Endothelial cell of umbilical vein (primary cell): ENCODE measurements around the gene IQGAP3. TPM values are rescaled to one million over a fixed set of nuclear protein-coding genes. Genes with fewer than 3 reads are reported as not detected.
A peak's percentile ranks its signal among the peaks of the same experiment; 100 is the strongest.

Source experiments
- BruUV-seq: library from RNA; stranded (reverse); fragments of 400-500 nt; replicated peaks from 2 replicates; lab custom pipeline; 2021; lab: Mats Ljungman, UMichigan
- CTCF ChIA-PET: fragments of 300-600, 350-600 bp; sonication (Branson Sonifier 250); formaldehyde crosslinking; loops from one replicate; lab custom pipeline; 2021; ENCODE audit warnings: antibody characterized with exemption, inconsistent platforms; lab: Charles Lee
- POLR2A ChIA-PET: fragments of 300-600, 350-600 bp; sonication (Branson Sonifier 250); formaldehyde crosslinking; loops from one replicate; lab custom pipeline; 2021; ENCODE audit warnings: antibody characterized with exemption, inconsistent platforms; lab: Charles Lee
- DNase-seq: peaks from one replicate; pipeline ENCODE4 v3.0.0-alpha.2; 2011; ENCODE audit warnings: low read depth, low spot score
- FAIRE-seq: peaks from 2 replicates; lab custom pipeline; 2011; peaks lifted over from hg19 to GRCh38; lab: Jason Lieb, UNC
- H2AFZ ChIP-seq: 2 replicates; pipeline ENCODE4 v1.6.0; 2012; ENCODE audit warnings: low read depth, low read length, control low read depth, inconsistent platforms
- H3K27ac ChIP-seq: 2 replicates; pipeline ENCODE4 v1.5.1; 2011; ENCODE audit warnings: low read depth, mild to moderate bottlenecking, control low read depth, low read length, moderate library complexity; ENCODE audit not compliant: insufficient read depth
- H3K27me3 ChIP-seq, 2 experiments: 2 replicates each; pipeline versions ENCODE4 v1.6.0 to v1.6.1; 2011; ENCODE audit warnings: low read length in 2 of 2, mixed read lengths in 1 of 2; ENCODE audit not compliant: control insufficient read depth in 2 of 2, insufficient read depth in 2 of 2
- H3K36me3 ChIP-seq, 2 experiments: 2 replicates in 1 of 2; 3 replicates in 1 of 2; pipeline ENCODE4 v1.5.1; 2011; ENCODE audit warnings: low read length in 2 of 2, mild to moderate bottlenecking in 1 of 2, moderate library complexity in 1 of 2; ENCODE audit not compliant: control insufficient read depth in 2 of 2, insufficient read depth in 2 of 2; ENCODE audit errors: extremely low read depth in 1 of 2
- H3K4me1 ChIP-seq: 3 replicates; pipeline ENCODE4 v1.5.1; 2011; ENCODE audit warnings: mild to moderate bottlenecking, low read length; ENCODE audit not compliant: control insufficient read depth, insufficient read depth; ENCODE audit errors: extremely low read depth
- H3K4me2 ChIP-seq: 2 replicates; pipeline ENCODE4 v1.6.1; 2011; ENCODE audit warnings: low read length, control low read depth, mixed read lengths; ENCODE audit not compliant: insufficient read depth
- H3K4me3 ChIP-seq, 3 experiments: fragments of 200-600 bp in 1 of 3; sonication (generic), shearing (Covaris generic) in 1 of 3; replicated peaks in 1 of 3; 2 replicates each; pipeline ENCODE4 v1.5.1; 2011 to 2016; ENCODE audit warnings: control low read depth in 3 of 3, low read length in 3 of 3, mild to moderate bottlenecking in 2 of 3, inconsistent platforms in 1 of 3, low read depth in 1 of 3, moderate library complexity in 1 of 3; ENCODE audit not compliant: insufficient read depth in 1 of 3
- H3K79me2 ChIP-seq: 2 replicates; pipeline ENCODE4 v1.6.0; 2012; ENCODE audit warnings: low read length, inconsistent platforms; ENCODE audit not compliant: control insufficient read depth, insufficient read depth
- H3K9ac ChIP-seq: replicated peaks from 2 replicates; pipeline ENCODE3; 2011; ENCODE audit warnings: low read length, control low read depth; ENCODE audit not compliant: insufficient read depth; ENCODE audit errors: extremely low read depth
- H3K9me1 ChIP-seq: replicated peaks from 3 replicates; pipeline ENCODE4 v1.6.0; 2011; ENCODE audit warnings: mild to moderate bottlenecking, low read length; ENCODE audit not compliant: control insufficient read depth, insufficient read depth; ENCODE audit errors: extremely low read depth
- H3K9me3 ChIP-seq: replicated peaks from 2 replicates; pipeline ENCODE4 v1.5.1; 2012; ENCODE audit warnings: low read length, inconsistent platforms; ENCODE audit not compliant: control insufficient read depth, insufficient read depth
- H4K20me1 ChIP-seq: replicated peaks from 2 replicates; pipeline ENCODE3; 2011; ENCODE audit warnings: mild to moderate bottlenecking, low read length; ENCODE audit not compliant: control insufficient read depth, insufficient read depth; ENCODE audit errors: extremely low read depth
- EZH2 ChIP-seq: IDR thresholded peaks from 2 replicates; pipeline ENCODE4 v1.6.1; 2012; ENCODE audit warnings: borderline replicate concordance, low read depth, mild to moderate bottlenecking, moderate library complexity, low read length, inconsistent platforms; ENCODE audit not compliant: severe bottlenecking
- FOS ChIP-seq: IDR thresholded peaks from 2 replicates; pipeline ENCODE4 v1.6.1; 2011; ENCODE audit warnings: mild to moderate bottlenecking, low read length, moderate library complexity, borderline replicate concordance; ENCODE audit not compliant: insufficient read depth
- GATA2 ChIP-seq: IDR thresholded peaks from 2 replicates; pipeline ENCODE4 v1.7.0; 2011; ENCODE audit warnings: low read depth, mild to moderate bottlenecking, moderate library complexity, mixed read lengths, low read length; ENCODE audit not compliant: insufficient read length, insufficient read depth
- JUN ChIP-seq: IDR thresholded peaks from 2 replicates; pipeline ENCODE4 v1.6.1; 2011; ENCODE audit warnings: borderline replicate concordance, low read depth; ENCODE audit not compliant: insufficient read length, insufficient read depth
- POLR2A ChIP-seq: IDR thresholded peaks from 2 replicates; pipeline ENCODE4 v1.6.1; 2012; ENCODE audit warnings: low read depth, mild to moderate bottlenecking, control low read depth, low read length
- POLR2AphosphoS5 ChIP-seq: IDR thresholded peaks from 2 replicates; pipeline ENCODE4 v1.6.1; 2012; ENCODE audit warnings: low read depth, mild to moderate bottlenecking, control low read depth, low read length, moderate library complexity; ENCODE audit not compliant: insufficient read depth
- dilution Hi-C: fragments of 300-500 bp; cut with MboI; formaldehyde crosslinking; loops from one replicate; pipeline ENCODE4 v1.15.0; 2019; ENCODE audit warnings: low sequenced_read_pairs; ENCODE audit not compliant: extremely low pct_ligation_motif_present
- intact Hi-C: fragments of 100-400 bp; cut with micrococcal nuclease; formaldehyde crosslinking; loops from one replicate; pipeline ENCODE4 v1.10.0; 2022
- polyA plus RNA-seq, 4 experiments: library from polyadenylated mRNA; depleted of rRNA in 3 of 4; stranded (reverse) in 3 of 4; unstranded in 1 of 4; fragments of >200 nt; gene quantifications; 2 replicates each; pipeline versions ENCODE4 v1.2.1 to v1.2.3, GENCODE V29; 2011 to 2012; ENCODE audit warnings: missing spikeins in 1 of 4
- total RNA-seq: library from RNA; stranded (reverse); gene quantifications from 2 replicates; pipeline ENCODE4 v1.2.3, GENCODE V29; 2021
- TF ChIP-seq, protein P1 (sequence below), 2 donors: IDR thresholded peaks; 1 replicate in 1 of 2; 2 replicates in 1 of 2; pipeline ENCODE4 v1.5.1; 2011; ENCODE audit warnings: low read length in 2 of 2, mild to moderate bottlenecking in 2 of 2, moderate library complexity in 2 of 2, control low read depth in 1 of 2, inconsistent platforms in 1 of 2, low read depth in 1 of 2; ENCODE audit not compliant: insufficient read depth in 1 of 2; ENCODE audit errors: extremely low read depth in 1 of 2

The IQGAP3 gene
- total and polyA plus RNA-seq, 2 donors (not counting 3 experiments of a cell fraction or from before 2014, with no cell fraction given): 28.3 to 60.7 TPM

DNA sequence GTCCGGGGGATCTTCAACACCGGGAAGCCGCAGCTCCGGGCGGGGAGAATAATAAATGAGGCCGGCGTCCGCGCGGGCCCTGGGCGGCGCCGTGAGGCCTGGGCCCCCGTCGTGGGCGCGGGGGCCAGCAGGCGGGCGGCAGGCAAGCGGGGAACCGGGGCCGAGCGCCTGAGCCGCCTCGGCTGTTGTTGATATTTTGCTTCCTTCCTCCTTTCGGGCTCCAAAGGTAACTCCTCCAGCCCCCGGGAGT is 71.9 kb downstream of the IQGAP3 start, which contains the start of gene MEF2D:
TSS of gene MEF2D (minus strand) at position 233 of the 250 bp plus-strand sequence. CDS start 17,483 bp downstream, outside the sequence.
- DNase-seq (no peak), FAIRE-seq (no peak)
- Histone ChIP-seq H3K4me3 (peak within 1 kb of the TSS; percentile 84 to 95 (median 88)), H3K79me2 (peaks cover 50% of the 10 kb centered on the region), H4K20me1 (no peaks in the 10 kb centered on the region), H3K4me2 (peak within 1 kb of the TSS; percentile 21), H3K4me1 (peaks cover 64% of the 10 kb centered on the region), H3K27ac (peak within 1 kb of the TSS; percentile 100), H3K9ac (peak within 1 kb of the TSS; percentile 97), H3K27me3 (no peaks in the 10 kb centered on the region), H3K9me3 (no peaks in the 10 kb centered on the region), H2AFZ (no peak within 1 kb of the TSS), H3K9me1 (no peaks in the 10 kb centered on the region), H3K36me3 (no peaks in the 10 kb centered on the region)
- POLR2A ChIA-PET: interaction anchor here (0.9 to 1.7 kb wide), 3 partner anchors 10 to 20 kb away, joined by 3 to 16 read pairs (median 9); no protein-coding TSS in a partner anchor
- dilution Hi-C loops (no loop called here), intact Hi-C loops (loop anchor here (1.0 to 10.0 kb wide), 6 partner anchors 20 to 394 kb away; partner anchors contain the start of genes NAXE and PEAR1)
- BruUV-seq: TSS peak; percentile 29
- TF ChIP-seq JUN (no peak), FOS (no peak), POLR2A (no peak), GATA2 (no peak), POLR2AphosphoS5 (no peak), EZH2 (no peak)
- TF ChIP-seq, protein P1, sequence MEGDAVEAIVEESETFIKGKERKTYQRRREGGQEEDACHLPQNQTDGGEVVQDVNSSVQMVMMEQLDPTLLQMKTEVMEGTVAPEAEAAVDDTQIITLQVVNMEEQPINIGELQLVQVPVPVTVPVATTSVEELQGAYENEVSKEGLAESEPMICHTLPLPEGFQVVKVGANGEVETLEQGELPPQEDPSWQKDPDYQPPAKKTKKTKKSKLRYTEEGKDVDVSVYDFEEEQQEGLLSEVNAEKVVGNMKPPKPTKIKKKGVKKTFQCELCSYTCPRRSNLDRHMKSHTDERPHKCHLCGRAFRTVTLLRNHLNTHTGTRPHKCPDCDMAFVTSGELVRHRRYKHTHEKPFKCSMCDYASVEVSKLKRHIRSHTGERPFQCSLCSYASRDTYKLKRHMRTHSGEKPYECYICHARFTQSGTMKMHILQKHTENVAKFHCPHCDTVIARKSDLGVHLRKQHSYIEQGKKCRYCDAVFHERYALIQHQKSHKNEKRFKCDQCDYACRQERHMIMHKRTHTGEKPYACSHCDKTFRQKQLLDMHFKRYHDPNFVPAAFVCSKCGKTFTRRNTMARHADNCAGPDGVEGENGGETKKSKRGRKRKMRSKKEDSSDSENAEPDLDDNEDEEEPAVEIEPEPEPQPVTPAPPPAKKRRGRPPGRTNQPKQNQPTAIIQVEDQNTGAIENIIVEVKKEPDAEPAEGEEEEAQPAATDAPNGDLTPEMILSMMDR (IDR thresholded peaks at IDR 0.05; ENCODE audit: extremely low read depth in 1 of 2, insufficient read depth in 1 of 2, low read depth in 1 of 2, low read length in 2 of 2): no peak
- CTCF ChIA-PET: interaction anchor here (1.1 to 6.1 kb wide), 8 partner anchors 9 to 115 kb away, joined by 3 to 149 read pairs (median 5); no protein-coding TSS in a partner anchor
